H1 (cell line): ENCODE data around the gene PGPEP1. TPM values are rescaled to one million over a fixed set of nuclear protein-coding genes. Genes with fewer than 3 reads are reported as not detected.

Source experiments
- CBX8 ChIP-seq: fragments of 300-800, 300-1000 bp; sonication (generic); IDR thresholded peaks from 2 replicates; pipeline ENCODE4 v1.7.1; 2016; ENCODE audit warnings: low read depth, low read length, borderline replicate concordance
- polyA plus RNA-seq, 7 experiments: library from polyadenylated mRNA; depleted of rRNA in 3 of 7; stranded (reverse) in 5 of 7; unstranded in 2 of 7; fragments of >200 nt in 5 of 7; fragments of 200-250 nt in 2 of 7; gene quantifications; 1 replicate in 5 of 7; 2 replicates in 1 of 7; 4 replicates in 1 of 7; pipeline versions ENCODE4 v1.2.1 to v1.2.3, GENCODE V29; 2011 to 2013; ENCODE audit warnings: missing spikeins in 2 of 7, mixed read lengths in 2 of 7
- total RNA-seq: library from RNA; stranded (reverse); fragmentation: NEBNext Ultra II Directional; extraction: Animal tissue kit (Norgen Biotek cat#: 25700); gene quantifications from 2 replicates; pipeline ENCODE4 v1.2.1, GENCODE V29; 2021

The PGPEP1 gene
- total and polyA plus RNA-seq, 2 of the 8 experiments (the other 6 are each of a cell fraction or from before 2014, with no cell fraction given) = 17.0 to 33.4 TPM

- no peak for TF ChIP-seq CBX8
Measured at GRCh38 chr19:18350490-18350889, 10.1 kb downstream of the PGPEP1 start (continued).
